GM15510 (cell line): Measurements from ENCODE around the gene COQ10B.

Experiments
- POLR2A ChIP-seq: IDR thresholded peaks from 3 replicates; pipeline ENCODE4 v1.6.1; 2011; ENCODE audit warnings: borderline replicate concordance; ENCODE audit not compliant: insufficient read length; ENCODE audit errors: extremely low read depth

COQ10B gene

DNA sequence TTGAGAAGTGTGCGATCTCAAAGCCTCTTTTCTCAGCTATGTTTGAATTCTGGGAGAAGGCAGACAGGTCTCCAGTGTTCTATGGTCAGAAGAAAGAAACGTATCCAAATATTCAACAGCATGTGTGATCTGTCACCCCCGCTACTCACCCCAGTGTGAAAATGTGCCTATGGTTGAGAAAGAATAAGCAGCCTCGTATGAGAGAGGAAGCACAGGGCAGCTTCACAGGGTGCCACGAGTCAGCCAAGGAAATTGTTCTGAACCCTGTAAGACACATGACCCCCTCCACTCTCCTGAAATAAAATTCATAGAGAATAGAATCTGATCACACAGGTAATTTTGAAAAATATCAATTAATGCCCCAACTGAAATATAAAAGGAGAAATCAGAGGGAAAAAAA, 10.5 kb upstream of the COQ10B start:
- TF ChIP-seq POLR2A = no peak

DNA sequence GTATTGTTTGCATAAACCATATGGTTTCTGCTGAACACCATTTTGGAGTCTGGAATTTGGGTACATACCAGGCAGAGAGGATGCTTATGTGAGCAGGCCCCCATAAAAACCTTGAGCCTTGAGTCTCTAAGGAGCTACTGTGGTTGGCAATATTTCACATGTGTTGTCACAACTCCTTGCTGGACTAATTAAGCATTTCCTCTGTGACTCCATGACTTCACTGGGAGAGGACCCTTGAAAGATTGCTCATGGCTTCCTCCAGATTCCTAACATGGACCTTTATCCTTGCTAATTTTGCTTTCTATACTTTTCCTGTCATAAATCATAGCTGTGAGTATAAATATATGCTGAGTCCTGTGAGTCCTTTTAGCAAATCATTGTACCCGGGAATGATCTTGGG, 7.6 kb upstream of the COQ10B start:
- no peak for TF ChIP-seq POLR2A

DNA sequence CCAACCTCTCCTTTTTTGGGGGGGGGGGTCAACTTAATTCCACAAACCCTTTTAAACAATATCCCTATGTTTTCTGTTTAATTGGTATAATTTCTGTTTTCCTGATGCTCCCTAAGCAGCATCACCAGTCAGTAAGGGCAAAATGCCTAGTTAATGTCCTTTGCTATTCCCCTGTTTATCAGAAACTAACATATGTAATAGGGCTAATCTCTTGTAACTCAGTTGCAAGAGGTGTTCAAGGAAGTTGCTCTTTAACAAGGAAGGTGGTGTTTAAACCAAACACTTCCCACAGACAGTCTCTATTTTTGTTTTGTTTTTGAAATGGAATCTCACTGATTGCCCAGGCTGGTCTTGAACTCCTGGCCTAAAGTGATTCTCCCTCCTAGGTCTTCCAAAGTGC, 6.5 kb upstream of the COQ10B start:
- no peak for TF ChIP-seq POLR2A

DNA sequence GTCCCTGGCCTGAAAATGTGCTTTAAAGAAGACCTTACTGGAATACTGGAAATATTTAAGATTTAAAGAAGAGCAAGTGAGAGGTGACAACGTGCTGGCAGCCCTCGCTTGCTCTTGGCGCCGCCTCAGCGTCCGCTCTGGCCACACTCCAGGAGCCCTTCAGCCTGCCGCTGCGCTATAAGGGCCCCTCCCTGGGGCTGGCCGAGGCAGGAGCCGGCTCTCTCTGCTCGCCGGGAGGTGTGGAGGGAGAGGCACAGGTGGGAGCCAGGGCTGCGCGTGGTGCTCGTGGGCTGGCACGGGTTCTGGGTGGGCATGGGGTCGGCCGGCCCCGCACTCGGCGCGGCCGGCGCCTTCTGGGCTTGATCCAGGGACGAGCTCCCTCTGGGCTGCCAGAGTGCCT, 2.9 kb upstream of the COQ10B start:
- no peak for TF ChIP-seq POLR2A

DNA sequence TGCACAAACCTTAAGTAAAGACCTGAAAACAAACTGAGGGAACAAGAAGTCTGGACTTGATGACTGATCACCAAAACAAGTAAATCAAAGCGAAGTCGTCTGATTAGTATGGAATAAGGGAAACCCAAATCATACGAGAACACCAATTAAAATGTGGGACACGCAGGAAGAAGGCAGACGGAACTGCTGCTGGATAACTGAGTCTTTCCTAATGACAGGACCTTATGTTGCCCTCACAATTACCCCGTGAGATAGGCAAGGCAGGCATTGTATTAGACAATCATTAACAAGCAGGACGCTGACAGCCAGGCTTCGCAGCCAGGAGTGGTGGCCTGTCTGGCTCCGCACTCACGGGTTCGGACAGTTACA, 614 bp upstream of the COQ10B start:
- peak; percentile 62 for TF ChIP-seq POLR2A

DNA sequence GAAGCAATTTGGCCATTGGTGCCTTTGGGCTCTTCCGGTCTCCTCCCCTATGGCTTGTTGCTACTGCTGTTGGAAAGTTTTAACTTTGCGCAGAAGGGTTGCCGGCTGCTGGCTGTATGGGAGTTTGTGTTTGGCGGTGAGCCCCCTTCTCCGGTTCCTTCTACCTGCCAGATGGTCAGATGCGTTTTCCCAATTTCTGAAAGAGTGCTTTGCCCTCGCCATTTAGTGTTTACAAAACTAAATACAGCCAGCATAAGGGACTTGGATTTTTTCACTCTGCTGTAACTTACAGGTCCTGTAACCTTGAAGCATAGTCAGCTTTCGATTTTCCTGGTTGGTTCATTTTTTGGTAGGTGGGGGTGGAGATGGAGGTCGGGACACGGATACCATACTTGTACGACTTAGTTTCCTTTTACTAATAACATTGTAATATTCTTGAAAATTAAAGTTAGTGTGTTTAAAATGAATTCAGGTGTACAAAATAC, 604 bp downstream of the COQ10B start:
- TF ChIP-seq POLR2A = no peak

DNA sequence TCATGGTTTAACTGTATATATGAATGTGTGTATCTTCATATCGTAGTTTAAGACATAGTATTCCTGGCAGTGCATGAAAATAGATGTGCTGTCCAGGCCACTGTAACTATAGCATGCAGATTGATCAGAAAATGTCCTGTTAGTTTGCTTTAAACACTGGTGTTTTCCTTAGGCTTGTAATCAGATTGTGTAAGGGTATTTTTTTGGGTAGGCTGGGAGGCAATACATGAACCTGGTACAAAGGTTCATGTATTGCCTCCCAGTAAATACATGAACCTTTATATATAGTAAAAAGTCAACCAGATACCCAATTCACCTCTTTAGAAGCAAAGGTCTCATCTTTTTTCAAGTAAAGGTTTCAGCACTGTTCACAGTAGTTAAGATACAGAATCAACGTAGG, 1.6 kb downstream of the COQ10B start:
- no peak for TF ChIP-seq POLR2A

DNA sequence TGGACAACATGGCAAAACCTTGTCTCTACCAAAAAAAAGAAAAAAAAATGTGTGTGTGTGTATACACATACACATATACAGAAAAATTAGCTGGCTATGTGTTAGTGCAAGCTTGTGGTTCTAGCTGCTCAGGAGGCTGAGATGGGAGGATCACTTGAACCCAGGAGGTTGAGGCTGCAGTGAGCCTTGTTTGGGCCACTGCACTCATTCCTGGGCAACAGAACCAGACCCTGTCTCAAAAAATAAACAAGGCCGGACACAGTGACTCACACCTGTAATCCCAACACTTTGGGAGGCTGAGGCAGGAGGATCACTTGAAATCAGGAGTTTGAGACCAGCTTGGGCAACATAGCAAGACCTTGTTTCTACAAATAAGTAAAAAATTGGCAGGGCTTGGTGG, 2.1 kb downstream of the COQ10B start:
- TF ChIP-seq POLR2A = no peak

DNA sequence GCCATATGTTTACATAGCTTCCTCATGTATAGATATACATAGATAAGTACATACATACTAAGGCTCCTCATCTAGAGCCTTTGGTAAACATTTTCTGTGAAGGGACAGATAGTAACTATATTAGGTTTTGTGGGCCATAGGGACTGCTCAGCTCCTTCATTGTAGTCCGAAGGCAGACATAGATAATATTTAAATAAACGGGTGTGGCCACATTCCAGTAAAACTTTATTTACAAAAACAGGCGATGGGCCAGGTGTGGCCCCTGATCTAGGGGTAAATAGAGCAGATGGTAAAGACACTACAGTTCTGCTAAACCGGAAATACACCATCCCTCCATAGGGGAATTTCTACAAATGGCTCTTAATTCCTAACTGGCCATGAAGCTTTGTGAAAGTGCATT, 7.3 kb downstream of the COQ10B start:
- no peak for TF ChIP-seq POLR2A

DNA sequence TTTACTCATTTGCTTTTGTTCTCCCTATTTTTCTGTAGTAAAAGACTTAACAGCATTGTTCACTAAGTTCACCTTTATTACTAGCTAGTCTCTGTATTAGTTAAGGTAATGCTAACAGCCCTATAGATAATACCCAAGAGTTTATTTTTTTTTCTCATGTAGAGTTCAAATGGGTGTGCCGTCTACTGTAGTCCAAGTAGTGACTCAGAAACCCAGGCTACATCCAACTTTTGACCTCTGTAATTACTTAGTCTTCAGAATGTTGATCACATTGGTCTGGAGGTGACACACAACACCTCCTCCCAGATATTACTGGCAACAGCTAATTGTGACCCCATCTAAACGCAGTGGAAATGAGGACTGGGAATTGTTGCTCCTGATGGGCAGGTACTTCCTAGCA, 7.7 kb downstream of the COQ10B start:
- TF ChIP-seq POLR2A = no peak

DNA sequence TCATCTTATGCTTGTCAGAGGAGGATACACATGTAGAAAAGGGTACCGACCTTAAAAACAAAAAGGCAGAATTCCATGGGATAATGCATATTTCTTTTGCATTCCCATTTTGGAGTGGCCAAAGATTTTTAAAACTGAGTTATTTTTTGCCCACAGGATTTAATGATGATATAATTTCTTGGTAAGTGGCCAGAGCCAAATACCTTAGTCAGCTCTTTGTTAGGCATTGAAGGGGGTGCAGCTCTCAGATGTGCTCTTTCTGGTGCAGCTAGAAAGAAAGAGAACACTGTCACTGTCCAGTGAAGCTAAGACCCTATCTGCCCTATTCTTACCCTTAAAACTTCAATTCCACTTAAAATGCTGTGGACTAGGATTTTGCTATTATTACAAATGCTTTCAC, 10.8 kb downstream of the COQ10B start:
- no peak for TF ChIP-seq POLR2A

DNA sequence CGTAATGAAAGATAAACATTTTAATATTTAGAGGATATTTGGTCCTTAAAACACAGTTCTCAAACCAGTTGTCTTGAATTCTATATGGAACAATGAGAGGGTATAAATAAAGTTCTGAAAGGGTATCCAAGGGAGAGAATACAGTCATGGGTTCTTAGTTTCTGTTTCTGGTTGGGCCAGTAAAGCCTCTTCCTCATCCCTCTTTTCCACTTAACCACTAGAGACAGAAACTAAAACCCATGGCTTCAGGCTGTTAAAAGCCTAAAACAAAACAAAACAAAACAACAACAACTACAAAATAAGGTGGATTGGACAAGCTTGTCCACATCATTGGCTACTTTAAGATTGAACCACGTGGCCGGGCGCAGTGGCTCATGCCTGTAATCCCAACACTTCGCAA, 18.8 kb downstream of the COQ10B start:
- no peak for TF ChIP-seq POLR2A

DNA sequence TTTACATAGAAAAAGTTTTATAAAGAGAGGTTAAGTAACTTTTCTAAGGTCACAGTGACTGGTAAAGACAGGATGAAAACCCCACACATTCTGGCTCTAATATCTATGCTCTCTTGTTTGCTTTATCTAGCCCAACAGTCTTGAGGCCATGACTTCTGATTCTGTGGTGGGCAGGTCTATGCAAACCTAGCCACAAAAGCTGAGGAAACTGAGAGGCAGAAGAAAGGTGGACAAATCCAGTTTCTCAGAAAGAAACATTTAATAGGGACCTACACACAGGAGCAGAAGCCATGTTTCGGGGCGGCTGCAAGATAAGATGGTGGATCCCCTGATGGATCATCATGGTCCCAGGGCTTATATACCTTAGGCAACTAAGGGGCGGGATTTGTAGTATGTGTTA, 24.4 kb downstream of the COQ10B start:
- no peak for TF ChIP-seq POLR2A

DNA sequence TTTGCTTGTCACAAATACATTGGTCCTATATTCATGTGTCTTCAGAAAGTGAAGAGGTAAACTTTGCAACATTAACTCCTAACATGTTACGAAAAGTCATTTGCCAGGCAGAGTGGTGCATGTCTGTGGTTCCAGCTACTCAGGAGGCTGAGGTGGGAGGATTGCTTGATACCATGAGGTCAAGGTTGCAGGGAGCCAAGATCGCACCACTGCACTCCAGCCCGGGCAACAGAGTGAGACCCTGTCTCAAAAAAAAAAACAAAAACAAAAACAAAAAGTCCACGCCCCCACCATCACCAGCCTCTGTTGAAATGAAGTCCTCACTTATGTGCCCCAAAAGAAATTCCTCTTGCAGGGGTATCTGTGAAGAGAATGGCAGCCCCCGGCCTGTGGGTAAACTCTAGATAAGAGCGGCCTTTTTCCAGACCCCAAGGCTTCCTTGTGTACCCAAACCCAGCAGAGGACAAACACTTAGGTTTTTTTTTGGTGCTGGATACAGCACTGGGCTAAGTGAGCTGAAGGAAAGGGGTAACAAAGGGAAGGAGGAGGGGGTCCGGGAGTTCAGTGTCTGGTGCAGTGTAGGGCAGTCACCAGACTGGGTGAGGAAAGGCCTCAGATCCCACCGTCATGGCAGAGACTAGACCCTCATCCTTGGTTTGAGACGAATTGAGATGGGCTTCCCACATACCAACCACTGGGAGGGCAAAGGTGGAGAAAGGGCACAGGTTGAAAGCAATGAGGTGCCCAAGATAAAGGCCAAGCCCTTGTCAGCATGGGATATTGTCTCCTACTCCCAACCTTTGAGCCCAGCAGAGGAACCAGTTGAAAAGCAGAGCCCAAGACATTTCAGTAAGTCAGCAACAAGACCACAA, 27.0 kb downstream of the COQ10B start:
- no peak for TF ChIP-seq POLR2A

DNA sequence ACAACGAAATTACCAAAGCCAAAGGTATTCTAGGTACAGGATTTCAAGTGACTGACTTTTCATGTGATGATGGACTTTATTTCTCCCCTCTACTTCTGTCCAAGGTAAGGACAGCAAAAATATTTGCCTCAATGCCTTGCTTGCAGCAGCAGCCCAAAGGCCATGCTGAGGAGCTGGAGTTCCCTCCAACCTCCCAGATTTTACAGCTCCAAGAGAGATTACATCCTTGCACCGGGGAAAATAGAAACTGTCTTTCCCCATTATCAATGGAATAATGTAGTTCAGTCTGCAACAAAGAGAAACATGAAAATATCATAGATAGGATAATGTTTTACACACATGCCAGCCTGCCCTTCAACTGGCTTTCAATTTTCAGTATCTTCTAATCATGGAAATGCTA, 32.8 kb downstream of the COQ10B start:
- TF ChIP-seq POLR2A = no peak

DNA sequence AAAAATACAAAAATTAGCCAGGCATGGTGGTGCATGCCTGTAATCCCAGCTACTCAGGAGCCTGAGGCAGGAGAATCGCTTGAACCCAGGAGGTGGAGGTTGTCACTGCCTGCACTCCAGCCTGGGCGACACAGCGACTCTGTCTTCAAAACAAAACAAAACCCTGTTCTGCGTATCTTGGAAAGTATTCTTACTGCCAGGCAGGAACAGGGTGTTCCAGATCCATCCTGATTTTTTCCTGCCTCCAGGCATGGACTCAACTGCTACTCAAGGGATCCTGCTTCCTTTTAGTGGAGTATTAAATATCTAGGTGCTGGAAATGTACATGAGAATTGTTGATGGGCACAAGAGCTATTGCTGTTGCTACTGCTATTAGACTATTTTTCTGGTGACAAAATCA, 34.0 kb downstream of the COQ10B start:
- TF ChIP-seq POLR2A = no peak
